Suppressor macrophage (primary cell): ENCODE data around the gene CHTF8.
"Not testable (repeated sequence)": the region's sequence is repeated elsewhere in the genome, so short reads cannot be mapped to it uniquely, and the experiment has no call there.

Experiments
- DNase-seq, 4 experiments: peaks; one replicate each; pipeline ENCODE4 v3.0.0-alpha.2; 2020 to 2022
- total RNA-seq, 17 experiments: gene quantifications; one replicate each; lab custom pipeline; 2026; ENCODE audit warnings: mixed read lengths in 6 of 17, inconsistent platforms in 3 of 17; lab: John Stamatoyannopoulos, UW

Gene CHTF8, protein sequence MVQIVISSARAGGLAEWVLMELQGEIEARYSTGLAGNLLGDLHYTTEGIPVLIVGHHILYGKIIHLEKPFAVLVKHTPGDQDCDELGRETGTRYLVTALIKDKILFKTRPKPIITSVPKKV
- total RNA-seq: 0.14 to 1.3 (median 0.46) reads per million in 17 experiments

DNA sequence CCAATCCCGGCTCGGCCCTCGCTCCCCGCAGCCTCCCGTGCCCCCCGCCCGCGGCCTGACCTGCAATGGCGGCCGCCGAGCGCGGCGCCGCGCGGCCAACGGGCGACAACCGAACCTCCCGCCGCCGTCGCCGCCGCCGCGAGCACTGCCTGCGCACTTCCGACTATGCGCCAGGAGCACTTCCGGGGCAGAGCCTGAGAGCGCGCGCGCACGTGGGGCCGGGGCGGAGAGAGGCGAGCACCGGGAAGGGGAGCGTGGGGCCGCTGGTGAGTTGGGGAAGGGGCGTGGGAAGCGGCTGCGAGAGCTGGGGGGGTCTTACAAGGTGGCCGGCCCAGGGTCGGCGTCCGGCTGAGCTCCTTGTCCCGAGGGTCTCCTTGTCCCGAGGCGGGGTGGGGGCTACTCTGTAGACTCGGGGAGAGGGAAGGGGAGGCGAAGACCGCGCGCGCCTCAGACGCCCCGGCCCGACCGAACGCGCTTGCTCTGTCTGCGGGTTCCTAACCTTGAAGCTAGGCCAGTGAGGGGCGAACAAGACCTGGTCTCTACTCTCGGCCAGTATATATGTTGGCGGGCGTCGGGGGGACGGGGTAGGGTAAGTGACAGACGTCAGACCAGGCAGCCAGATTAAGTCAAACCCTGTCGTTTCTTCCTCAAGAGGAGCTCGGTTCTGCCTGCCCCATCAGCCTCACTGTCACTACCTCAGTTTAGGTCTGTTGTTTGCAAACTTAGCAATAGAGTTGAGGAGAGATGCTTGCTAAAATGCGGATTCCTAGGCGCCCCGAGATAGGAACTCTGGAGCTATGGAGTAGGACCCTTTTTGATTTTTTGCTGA, at the start of gene CHTF8, which contains the start of gene UTP4:
CHTF8 (minus strand) TSS at position 165 of the 829 bp plus-strand sequence. CDS start 11,130 bp downstream, outside the sequence.
UTP4 (plus strand) TSS at position 226 of the 829 bp plus-strand sequence. CDS start 811 bp downstream, outside the sequence.
- peak; percentile 87 to 96 (median 93) for DNase-seq

DNA sequence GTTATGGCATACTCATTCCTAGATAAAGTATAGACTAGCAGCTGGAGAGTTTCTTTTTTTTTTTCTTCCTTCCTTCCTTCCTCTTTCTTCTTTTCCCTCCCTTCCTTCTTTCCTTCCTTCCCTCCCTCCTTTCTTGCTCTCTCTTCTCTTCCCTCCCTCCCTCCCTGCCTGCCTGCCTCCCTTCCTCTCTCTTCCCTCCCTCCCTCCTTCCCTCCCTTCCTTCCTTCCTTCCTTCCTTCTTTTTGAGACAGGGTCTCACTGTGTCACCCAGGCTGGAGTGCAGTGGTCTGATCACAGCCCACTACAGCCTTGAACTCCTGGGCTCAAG, 47.6 kb upstream of the CHTF8 start:
- no peak for DNase-seq

DNA sequence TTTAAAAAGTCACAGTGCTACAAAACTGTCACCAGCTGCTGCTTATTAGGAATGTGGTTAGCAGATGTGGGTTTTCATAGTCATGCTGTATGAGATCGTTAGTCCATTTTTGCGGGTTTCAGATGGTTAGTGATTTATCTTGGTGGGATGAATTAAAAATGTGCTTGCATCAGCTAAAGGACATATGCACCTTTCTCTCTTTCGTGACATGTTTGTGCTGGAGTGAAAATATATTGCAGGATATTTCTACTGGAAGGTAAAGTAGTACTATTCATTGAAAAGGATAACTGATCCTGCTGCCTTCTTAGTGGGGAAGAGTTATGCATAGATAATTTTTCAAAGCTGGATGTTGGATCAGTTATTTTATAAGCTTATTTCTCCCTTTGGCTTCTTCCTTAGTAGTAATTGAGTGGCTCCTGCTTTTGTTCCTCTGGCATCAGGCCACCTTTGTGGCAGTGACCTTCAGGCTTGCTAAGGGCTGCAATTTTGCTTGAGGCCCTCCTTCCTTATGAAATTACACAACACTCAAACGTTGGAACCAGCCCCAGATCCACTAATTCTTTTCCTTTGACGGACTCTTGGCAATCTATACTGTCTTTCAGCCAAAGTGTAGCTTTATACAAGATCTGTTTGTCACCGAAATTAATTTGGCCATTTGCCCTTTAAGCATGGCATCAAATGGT, 47.1 kb upstream of the CHTF8 start:
- peak; percentile 41 to 61 (median 54) for DNase-seq

DNA sequence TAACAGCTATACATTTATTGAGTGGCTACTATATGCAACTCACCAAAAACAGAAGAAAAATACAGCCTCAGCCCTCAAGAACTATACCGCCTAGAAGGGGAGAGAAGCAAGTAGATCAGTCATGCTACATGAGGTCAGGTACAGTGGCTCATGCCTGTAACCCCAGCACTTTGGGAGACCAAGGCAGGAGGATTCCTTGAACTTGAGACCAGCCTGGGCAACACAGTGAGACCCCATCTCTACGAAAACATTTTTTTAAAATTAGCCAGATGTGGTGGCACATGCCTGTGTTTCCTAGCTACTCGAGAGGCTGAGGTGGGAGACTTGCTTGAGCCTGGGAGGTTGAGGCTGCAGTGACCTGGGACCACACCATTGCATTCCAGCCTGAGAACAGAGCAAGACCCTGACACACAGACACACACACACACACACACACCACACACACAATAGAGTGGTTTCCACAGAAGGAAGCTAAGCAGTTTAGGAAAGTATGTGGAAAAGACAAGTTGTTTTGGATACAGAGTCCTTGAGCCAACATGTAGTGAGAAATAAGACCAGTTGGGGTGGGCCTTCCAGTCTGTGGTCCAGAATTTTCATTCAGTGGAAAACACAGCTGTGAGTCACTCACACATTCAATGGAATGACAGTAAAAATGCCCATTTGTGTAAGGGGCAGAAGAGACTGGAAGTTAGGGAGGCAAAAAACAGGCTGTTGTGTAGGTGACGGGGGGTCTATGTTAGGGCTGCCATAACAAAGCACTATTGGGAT, 43.8 kb upstream of the CHTF8 start:
- DNase-seq: no peak

DNA sequence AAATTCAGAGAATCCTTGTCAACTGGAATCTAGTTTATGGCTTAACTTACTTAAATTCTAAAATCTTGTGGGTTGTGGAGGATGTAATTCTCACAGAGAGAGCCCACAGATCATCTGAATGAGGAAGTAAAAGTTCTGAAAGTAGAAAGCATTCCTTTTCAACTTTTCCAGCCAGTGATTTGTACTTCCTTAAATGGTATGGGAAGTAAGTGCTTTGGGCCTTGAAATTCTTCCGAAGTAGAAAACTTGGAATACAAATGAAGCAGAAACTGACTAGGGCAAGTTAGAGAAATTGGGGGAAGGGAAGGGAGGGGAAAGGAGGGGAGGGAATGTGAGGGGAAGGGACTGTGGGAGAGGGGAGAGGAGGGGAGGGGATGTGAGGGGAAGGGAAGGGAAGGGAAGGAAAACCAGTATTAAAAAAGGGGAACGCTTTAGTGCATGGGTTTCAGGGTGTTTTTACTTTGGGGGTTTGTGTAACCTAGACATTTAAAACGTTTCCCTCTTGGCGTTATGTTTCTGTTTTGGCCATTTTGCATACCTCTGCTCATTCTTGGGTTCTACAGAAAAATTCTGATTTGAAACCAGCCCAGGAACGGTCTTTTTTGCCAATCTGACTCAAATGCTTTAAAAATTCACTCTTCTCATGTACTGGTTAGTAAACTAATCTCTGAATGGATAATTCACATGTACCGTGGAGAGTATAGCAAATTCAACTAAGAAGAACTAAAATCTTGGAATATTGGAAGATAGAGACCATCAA, 39.1 kb upstream of the CHTF8 start:
- DNase-seq: peak; percentile 45 to 87 (median 68)

DNA sequence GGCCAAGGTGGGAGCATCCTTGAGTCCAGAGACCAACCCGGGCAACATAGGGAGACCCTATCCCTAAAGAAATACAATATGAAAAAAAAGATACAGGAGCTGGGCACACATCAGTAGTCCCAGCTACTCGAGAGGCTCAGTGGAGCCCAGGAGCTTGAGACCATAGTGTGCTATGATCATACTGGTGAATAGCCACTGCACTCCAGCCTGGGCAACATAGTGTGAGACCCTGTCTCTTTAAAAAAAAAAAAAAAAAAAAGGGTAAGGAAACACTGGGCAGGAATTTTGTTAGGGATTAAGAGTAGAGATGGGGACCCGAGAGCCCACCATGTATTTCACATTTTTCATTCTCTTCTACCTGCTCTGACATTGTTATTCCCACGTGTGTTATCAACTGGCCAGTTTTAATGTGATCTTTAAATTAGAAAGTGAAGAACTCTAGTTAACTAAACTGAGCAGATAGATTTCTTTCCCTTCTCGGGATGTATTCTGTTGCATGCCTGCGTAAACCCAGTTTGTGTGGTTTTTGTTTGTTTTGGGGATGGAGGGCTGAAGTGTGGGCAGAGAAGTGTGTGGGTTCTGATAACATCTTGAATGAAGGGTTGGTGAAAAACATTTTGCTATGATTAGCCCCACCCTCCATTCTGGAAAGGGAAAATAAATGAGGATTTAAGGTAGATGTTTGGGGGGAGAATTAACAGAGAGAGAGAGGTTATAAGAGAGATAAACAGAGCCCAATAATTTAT, 37.4 kb upstream of the CHTF8 start:
- no peak for DNase-seq

DNA sequence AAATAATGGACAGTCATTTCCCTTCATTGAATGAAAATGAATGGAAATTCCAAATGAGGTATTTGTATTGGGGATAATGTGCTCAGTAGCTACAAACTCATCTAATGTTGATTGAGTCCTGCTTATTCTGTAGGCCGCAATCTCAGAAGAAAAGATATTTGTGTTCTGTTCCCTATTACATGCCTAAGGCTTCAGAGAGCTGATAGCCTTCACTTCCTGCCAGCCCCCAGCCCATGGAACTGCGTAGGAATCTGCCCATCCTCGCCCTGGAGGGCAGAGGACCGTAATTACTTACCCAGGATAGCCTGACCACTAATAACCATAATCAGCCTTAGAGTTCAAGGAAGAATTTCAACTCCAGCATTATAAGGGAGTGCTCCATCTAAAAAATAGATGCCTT, 36.7 kb upstream of the CHTF8 start:
- DNase-seq: no peak

DNA sequence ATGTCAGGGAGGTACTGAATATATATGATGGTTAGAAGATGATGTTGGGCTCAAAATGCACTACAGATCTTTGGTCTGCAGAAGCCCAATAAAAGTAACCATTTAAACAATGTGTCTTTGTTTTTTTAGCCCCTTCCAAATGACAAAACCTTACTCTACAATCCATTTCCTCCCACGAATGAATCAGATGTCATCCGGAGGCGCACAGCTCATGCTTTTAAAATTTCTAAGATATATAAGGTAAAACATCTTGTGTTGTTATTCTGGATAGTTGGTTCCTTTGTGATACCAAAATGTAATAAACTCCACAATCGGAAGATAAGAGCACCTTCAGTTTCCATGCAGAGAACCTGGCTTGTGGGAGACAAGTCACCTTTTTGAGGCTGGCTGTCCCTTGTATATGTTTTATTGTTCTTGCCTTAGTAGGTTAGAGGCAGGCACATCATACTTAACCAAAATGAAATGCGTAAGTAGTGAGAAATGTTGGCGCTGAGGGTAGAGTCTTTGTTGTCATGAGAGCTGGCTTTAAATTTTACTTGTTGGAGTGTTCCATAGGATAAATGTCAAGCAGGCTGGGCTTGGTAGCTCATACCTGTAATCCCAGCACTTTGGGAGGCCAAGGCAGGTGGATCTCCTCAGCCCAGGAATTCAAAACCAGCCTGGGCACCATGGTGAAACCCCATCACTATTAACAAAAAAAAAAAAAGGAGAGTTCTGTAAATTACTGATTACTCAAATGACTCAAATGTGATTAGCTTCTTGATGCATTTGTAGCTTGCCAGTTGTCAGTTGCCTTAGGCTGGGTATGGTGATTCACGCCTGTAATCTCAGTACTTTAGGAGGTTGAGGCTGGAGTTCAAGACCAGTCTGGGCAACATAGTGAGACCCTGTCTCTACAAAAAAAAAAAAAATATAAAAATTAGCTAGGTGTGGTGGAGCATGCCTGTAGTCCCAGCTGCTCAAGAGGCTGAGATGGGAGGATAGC, 34.9 kb upstream of the CHTF8 start:
- DNase-seq: no peak

DNA sequence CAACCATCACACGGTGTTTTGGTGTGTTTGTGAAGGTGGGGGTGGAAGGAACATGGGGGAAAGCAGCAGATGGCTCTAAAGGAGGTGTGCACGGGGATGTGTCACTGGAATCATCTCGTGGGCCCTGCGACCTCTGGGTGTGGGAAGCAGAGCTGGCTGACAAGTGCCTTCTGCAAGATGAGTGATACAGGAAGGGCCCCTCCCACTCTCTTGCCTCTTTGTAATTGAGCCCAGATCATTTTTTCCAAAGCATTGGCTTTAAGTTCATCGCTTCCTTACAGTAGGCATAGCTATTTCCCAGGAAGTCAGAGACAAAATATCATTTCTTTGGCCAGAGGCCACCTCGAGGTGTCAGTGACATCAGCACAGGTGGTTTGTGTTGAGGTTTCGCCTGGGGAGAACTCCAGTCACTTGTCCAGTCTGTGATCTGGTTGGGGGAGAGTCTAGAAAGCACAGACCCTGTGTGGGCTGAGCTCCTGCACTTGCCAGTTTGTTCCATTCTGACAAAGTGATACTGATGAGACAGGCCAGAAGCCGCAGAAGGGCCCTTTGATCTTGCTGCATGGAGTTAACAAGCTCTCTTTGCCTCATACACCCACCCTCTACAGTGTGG, 33.9 kb upstream of the CHTF8 start:
- peak; percentile 57 to 83 (median 76) for DNase-seq

DNA sequence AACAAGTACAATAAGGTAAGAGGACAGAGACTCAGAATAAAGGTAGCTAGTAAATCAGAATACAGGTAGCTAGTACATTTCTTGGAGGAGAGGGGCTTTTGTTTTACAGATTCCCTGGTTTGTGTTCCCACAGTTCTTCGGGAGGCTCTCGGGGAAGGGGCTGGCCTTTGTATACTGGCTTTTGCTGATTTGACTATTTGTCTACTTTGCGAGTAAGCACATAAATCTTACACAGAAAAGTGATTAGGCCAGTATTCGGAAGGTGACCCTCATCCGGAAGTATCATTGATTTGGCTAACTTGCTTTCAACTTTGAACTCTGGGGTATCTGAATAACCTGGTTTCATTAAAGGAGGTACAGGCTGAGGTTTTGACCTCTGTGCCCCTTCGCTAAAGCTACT, 33.2 kb upstream of the CHTF8 start:
- DNase-seq: no peak

DNA sequence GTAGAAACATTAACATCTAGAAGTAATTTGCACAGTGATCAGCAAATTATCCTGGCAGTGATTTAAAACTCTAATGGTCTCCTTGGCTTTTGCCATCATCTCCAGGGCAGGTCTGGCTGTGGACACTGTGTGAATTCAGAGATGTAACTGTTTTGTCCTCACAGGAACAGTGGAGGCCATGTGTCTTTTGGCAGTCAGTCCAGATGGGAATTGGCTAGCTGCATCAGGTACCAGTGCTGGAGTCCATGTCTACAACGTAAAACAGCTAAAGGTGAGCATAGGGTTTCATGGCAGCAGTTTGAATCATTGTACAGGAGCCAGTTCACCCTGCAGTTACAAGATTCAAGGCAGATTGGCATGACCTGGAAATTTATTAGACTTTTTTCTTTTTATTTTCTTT, 27.8 kb upstream of the CHTF8 start:
- no peak for DNase-seq

DNA sequence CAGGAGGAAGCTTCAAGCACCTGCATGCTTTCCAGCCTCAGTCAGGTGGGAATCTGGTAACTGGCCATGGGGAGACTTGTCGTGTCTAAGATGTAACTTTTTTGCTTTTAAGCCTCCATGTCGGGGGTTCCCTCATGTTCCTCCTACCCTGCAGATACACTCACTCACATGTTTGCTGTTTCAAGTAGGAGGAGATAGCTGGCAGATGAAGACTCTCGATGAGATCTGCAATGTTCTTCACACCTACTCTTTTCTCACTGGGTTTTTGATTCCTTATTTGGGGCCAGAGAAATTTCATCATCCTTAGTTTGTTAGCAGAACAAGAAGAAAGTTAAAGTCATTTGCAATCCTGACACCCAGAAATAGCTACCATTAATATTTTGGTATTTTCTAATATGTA, 24.8 kb upstream of the CHTF8 start:
- peak; percentile 18 to 72 (median 54) for DNase-seq

DNA sequence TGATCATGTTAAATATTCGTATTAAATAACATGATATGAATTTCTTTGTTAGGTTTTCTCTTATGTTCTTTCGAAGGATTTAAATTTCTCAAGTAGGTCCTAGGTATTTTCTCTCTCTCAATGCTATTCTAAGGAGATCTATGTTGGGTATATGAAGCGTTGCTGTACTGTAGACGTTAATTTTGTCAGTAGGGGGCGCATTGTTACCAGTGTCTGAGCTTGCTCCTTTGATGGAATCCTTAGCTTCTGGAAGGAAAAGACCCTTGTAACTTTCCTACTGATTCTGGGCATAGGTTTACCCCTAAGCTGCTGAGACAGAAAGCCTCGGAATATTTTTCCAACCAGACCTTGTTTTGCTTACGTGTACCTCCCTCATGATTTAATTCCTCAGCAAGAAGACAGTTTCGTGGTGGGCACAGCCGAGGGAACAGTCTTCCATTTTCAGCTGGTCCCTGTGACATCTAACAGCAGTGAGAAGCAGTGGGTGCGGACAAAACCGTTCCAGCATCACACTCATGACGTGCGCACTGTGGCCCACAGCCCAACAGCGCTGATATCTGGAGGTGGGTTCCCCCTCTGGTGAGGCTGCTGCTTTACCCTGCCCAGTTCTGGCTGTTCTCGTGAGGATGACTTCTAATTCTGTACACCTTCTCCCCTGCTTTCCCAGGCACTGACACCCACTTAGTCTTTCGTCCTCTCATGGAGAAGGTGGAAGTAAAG, 17.9 kb upstream of the CHTF8 start:
- DNase-seq: peak; percentile 76 to 89 (median 83)

DNA sequence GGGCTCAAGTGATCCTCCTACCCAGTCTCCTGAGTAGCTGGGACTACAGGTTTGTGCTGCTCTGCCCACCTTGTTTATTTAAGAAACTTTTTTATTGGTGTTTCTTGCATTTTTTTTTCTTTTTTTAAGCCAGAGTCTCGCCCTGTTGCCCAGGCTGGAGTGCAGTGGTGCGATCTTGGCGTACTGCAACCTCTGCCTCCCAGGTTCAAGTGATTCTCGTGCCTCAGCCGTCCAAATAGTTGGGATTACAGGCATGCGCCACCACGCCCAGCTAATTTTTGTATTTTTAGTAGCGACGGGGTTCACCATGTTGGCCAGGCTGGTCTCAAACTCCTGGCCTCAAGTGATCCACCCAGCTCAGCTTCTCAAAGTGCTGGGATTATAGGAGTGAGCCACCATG, 17.2 kb upstream of the CHTF8 start:
- not testable (repeated sequence) for DNase-seq

DNA sequence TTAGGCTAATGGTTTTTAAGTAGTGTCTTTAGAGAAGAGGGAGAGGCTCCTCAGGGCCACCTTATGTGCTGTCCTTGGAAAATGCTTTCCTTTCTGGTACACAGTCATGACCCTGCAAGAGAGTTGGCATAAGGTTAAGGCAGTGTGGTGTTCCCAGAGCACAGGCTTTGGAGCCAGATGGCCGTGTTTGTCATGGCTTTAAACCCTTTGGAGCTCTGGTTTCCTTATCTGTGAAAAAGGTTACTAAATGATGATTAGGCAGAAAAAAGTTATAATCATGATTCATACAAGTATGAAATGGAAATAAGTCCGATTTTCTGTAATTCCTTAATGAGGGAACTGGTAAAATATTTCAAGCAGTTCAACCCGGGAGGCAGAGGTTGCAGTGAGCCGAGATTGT, 13.3 kb upstream of the CHTF8 start:
- no peak for DNase-seq

DNA sequence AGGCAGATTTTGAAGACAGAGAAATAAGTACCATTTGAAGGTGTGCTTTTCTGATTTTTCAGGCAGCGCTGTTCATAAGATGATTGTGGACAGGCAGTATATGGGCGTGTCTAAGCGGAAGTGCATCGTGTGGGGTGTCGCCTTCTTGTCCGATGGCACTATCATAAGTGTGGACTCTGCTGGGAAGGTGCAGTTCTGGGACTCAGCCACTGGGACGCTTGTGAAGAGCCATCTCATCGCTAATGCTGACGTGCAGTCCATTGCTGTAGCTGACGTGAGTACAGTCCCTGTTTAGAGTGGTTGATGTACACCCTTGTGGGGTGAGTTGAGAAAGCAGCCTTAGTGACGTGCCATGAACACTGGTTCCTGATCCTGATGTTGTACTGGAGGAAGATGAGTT, 10.7 kb upstream of the CHTF8 start:
- DNase-seq: no peak

DNA sequence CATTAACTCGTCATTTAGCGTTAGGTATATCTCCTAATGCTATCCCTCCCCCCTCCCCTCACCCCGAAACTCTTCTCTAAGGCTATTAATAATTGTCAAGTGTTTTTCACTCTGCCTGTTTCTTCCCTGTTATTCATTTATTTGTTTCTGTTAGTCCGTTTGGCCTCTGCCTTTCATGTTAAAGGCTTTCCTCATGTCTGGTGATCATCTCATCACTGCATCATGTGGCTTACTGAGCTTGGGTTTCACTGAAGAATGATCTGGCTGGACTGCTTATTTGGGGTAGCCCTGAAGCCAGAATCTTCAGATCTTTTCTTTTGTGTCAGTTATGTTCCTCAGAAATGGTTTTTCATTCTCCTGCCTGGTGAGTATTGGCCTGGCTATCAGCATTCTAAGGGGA, 9.5 kb upstream of the CHTF8 start:
- DNase-seq: no peak

DNA sequence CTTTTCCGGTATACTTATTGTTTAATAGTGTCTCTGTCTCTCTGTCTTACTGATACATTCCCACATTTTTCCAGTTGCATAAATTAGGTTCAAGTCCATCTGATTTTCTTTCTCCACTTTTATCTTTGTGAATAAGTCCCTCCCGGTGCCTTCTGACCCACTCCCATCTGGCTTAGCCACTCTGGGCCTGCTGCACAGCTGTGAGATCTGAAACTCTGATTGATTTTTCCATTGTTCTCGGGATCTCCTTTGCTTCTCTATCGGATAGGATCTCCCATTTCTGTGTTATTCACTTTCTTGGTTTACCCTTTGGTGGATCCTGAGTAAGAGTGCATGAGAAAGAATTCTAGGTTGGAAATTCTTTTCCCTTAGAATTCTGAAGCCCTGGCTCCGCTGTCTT, 8.6 kb upstream of the CHTF8 start:
- DNase-seq: no peak

DNA sequence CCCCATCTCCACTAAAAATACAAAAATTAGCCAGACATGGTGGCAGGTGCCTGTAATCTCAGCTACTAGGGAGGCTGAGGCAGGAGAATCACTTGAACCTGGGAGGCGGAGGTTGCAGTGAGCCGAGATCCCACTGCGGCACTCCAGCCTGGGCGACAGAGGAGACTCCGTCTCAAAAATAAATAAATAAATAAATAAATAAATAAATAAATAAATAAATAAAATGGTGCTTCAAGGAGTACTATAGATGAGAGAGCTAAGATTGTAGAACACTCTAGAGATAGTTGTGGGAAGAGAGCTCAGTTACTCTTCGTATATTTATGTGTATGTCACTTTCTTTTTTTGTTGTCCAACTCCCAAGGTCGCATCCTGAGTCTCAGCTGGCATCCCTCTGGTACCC, 7.1 kb upstream of the CHTF8 start:
- not testable (repeated sequence) for DNase-seq
